ENCODE results near the gene ERP29.

- TF ChIP-seq CTCF (IDR thresholded peaks at IDR 0.05) (no peak), ZFX (IDR thresholded peaks at IDR 0.05; ENCODE audit: borderline replicate concordance) (no peak)
Measured at GRCh38 chr12:112001576-112001975, 11.7 kb upstream of the ERP29 start.
